ENCODE data around the gene KLK4. TPM values are rescaled to one million over a fixed set of nuclear protein-coding genes. Genes with fewer than 3 reads are reported as not detected.

The KLK4 gene, protein sequence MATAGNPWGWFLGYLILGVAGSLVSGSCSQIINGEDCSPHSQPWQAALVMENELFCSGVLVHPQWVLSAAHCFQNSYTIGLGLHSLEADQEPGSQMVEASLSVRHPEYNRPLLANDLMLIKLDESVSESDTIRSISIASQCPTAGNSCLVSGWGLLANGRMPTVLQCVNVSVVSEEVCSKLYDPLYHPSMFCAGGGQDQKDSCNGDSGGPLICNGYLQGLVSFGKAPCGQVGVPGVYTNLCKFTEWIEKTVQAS
- 1 to 10 TPM; 1.1 to 3.4 (median 1.4) TPM for total RNA-seq
- long read RNA-seq, donor 1 = 0 reads
- long read RNA-seq, donor 2 = 0 reads

DNA sequence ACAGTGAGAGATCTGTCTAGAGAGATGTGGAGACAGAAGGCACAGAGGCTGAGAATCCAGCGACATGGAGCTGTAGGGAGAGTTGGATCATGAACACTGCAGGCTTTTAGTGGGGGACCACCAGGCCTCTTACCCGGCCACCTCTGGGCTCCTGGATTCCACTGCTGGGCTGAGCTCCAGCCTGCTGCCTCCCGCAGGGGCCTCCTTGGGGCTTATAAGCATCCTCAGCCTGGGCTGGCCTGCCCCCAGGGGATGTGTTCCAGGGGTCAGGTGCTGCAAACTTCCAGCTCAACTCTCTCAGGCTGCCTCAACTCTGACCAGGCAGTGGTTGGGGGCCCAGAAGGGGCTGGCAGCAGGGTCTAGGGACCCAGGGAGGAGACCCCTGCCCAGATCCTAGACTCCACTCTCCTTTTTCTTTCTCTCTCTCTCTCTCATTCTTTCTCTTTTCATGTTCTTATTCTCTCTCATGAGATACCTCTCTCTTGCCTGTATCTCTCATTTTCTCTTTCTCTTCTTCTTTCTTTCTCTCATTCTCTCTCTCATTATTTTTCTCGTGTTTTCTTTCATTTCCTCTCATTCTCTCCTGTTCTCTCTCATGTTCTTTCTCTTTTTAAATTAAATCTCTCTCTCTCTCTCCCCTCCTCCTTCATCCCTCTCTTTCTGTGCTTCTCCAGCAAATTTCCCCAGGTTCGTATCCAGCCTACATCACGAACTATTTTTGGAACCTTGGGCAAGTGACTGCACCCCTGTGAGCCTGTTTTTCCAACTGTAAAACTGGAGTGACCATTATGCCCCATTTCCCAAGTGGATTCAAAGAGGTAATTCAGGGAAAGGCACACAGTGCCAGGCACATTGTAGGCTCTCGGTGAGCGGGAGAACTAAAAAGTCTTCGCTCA, at the start of gene KLK4:
Gene KLK4 (minus strand): TSS at position 190 of the 896 bp plus-strand sequence. CDS start 657 bp downstream, outside the sequence.
- Histone ChIP-seq H3K9me3 (no peaks in the 10 kb centered on the region), H3K36me3 (ENCODE audit: low read depth) (no peaks in the 10 kb centered on the region), H3K4me3 (no peak within 1 kb of the TSS), H3K4me1 (ENCODE audit: low read depth) (no peaks in the 10 kb centered on the region)
- ATAC-seq (no peak), DNase-seq (no peak)
- intact Hi-C loops (cut with DNase I, micrococcal nuclease) = no loop called here
- TF ChIP-seq, protein P1, sequence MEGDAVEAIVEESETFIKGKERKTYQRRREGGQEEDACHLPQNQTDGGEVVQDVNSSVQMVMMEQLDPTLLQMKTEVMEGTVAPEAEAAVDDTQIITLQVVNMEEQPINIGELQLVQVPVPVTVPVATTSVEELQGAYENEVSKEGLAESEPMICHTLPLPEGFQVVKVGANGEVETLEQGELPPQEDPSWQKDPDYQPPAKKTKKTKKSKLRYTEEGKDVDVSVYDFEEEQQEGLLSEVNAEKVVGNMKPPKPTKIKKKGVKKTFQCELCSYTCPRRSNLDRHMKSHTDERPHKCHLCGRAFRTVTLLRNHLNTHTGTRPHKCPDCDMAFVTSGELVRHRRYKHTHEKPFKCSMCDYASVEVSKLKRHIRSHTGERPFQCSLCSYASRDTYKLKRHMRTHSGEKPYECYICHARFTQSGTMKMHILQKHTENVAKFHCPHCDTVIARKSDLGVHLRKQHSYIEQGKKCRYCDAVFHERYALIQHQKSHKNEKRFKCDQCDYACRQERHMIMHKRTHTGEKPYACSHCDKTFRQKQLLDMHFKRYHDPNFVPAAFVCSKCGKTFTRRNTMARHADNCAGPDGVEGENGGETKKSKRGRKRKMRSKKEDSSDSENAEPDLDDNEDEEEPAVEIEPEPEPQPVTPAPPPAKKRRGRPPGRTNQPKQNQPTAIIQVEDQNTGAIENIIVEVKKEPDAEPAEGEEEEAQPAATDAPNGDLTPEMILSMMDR (IDR thresholded peaks at IDR 0.05) = no peak

DNA sequence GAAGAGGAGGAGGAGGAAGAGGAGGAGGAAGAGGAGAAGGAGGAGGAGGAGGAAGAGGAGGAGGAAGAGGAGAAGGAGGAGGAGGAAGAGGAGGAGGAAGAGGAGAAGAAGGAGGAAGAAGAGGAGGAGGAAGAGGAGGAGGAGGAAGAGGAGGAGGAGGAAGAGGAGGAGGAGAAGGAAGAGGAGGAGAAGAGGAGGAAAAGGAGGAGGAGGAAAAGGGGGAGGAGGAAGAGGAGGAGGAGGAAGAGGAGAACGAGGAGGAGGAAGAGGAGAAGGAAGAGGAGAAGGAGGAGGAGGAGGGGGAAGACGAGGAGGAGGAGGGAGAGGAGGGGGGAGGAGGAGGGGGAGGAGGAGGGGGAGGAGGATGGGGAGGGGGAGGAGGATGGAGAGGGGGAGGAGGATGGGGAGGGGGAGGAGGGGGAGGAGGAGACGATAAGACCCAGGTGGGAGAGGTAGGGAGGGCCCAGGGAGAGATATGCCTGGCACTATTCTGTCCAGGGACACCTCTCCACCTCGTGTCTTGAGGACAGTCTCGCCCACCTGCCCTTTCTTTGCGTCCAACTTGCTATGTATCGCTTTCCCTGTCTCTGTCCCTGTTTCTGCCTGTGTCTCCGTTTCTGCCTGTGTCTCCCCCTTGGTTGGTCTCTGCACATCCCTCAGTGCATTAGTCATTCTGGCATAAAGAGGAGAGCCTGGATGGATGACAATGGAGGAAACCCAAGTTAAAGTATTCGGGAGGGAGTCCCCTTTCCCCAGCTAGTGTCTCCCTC, 48.7 kb upstream of the KLK4 start:
- DNase-seq (no peak), ATAC-seq (no peak)
- intact Hi-C loops (cut with DNase I, micrococcal nuclease) = no loop called here
- no peaks in the 10 kb centered on the region for H3K36me3 ChIP-seq (ENCODE audit: low read depth)
- TF ChIP-seq, protein P1 (IDR thresholded peaks at IDR 0.05) = no peak
- H3K9me3 ChIP-seq = no peaks in the 10 kb centered on the region
- no peaks in the 10 kb centered on the region for H3K4me1 ChIP-seq (ENCODE audit: low read depth)
- H3K4me3 ChIP-seq = no peak overlapping the region

DNA sequence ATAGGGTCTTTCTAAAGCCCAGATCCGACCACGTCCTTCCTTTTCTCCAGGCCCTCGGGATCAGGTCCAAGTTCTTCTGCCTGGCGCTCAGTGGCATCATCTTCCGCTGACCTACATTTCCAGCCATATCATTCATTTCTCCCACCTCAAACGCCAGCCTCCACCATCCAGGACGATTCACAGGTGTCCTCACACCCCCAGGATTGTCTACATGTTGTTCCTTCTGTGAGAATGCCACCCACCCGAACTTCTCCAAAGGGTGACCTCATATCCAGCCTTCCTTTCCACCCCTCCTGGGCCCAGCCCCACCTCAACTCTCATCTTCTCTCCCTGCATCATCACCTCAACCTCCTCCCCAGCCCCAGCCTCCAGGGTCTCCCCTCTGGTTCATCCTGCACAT, 46.4 kb upstream of the KLK4 start:
- Histone ChIP-seq H3K9me3 (no peaks in the 10 kb centered on the region), H3K36me3 (ENCODE audit: low read depth) (no peaks in the 10 kb centered on the region), H3K4me1 (ENCODE audit: low read depth) (no peaks in the 10 kb centered on the region), H3K4me3 (no peak overlapping the region)
- no peak for DNase-seq
- ATAC-seq = no peak
- TF ChIP-seq, protein P1 (IDR thresholded peaks at IDR 0.05) = no peak
- intact Hi-C loops (cut with DNase I, micrococcal nuclease) = no loop called here

DNA sequence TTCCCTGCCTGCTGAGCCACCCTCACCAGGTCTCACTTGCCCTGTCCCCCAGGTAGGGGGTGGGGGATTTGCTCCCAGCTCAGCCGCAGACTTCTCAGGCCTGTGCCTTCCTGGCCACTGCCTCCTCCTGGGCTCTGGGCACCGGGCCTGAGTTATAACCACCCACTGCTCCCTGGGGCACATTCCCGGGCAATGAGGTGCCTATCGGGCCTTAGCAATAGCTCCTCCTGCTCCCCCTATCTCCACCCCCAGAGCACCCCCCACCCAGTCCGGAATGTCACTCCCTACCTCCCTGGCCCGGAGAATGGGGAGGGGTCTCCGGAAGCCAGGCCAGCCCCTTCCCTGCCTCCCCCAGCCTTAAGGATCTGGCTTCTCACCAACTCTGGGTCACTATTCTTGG, 41.7 kb upstream of the KLK4 start, which contains the start of gene KLK5:
Gene KLK5 (minus strand): TSS at position 129 of the 400 bp plus-strand sequence. CDS start 381 bp downstream, outside the sequence.
- DNase-seq (no peak), ATAC-seq (no peak)
- H3K4me1 ChIP-seq (ENCODE audit: low read depth) = no peaks in the 10 kb centered on the region
- H3K36me3 ChIP-seq (ENCODE audit: low read depth) = no peaks in the 10 kb centered on the region
- no peaks in the 10 kb centered on the region for H3K9me3 ChIP-seq
- TF ChIP-seq, protein P1 (IDR thresholded peaks at IDR 0.05) = no peak
- intact Hi-C loops (cut with DNase I, micrococcal nuclease) = no loop called here
- H3K4me3 ChIP-seq = no peak within 1 kb of the TSS

DNA sequence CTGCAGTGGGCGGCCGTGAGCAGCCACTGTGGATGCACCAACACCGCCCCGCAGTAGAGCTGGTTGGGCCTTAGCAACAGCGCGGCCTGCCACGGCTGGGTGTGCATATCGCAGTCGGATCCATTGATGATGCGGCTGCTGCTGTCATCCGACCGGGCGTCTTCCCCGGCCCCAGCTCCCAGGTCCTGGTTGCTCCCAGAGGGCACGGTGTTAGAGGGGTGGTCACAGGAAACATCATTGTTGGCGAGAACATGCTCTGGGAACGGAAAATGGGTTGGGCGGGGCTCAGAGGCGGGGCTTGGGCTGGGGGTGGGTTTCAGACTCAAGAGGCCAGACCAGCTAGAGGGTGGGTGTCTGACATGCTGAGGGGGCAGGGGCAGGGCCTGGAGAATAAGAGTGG, 38.7 kb upstream of the KLK4 start:
- no peaks in the 10 kb centered on the region for H3K36me3 ChIP-seq (ENCODE audit: low read depth)
- TF ChIP-seq, protein P1 (IDR thresholded peaks at IDR 0.05) = no peak
- ATAC-seq (no peak), DNase-seq (no peak)
- no peak overlapping the region for H3K4me3 ChIP-seq
- H3K9me3 ChIP-seq = no peaks in the 10 kb centered on the region
- intact Hi-C loops (cut with DNase I, micrococcal nuclease) = no loop called here
- no peaks in the 10 kb centered on the region for H3K4me1 ChIP-seq (ENCODE audit: low read depth)

All from mucosa of descending colon (tissue), 3 donors.